ENCODE measurements around the gene GAMT.

- TF ChIP-seq CTCF (conservative IDR thresholded peaks at IDR 0.05; ENCODE audit: low read length) (no peak), EZH2phosphoT487 (IDR thresholded peaks at IDR 0.05; ENCODE audit: borderline replicate concordance) (no peak)
Measured at GRCh38 chr19:1353144-1353543, 48.2 kb downstream of the GAMT start.
